Fibroblast of skin of left quadriceps (primary cell): ENCODE measurements around the gene STYXL2.

ENCODE experiments used
- DNase-seq, 2 experiments: peaks; one replicate each; pipeline ENCODE4 v3.0.0-alpha.2; 2013; ENCODE audit warnings: low read depth in 2 of 2

STYXL2 gene

DNA sequence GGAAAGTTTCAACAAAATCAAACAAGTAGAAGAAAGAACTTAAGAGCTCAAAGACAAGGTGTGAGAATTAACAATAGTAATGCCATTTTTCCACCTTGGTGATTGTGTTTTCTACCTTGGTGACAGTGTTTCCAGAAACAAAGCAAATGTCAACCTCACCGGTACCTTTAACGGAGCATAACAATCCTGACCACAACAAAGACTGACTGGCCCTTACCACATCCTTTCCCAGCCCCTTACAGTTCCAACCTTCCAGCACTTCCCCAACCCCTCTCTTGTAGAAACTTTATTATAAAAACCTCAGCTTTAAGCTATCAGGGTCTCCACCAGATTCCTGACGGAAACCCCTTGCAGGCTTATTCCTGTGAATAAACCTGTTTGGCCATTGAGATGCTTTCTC lies 16.7 kb downstream of the STYXL2 start:
- DNase-seq = no peak

DNA sequence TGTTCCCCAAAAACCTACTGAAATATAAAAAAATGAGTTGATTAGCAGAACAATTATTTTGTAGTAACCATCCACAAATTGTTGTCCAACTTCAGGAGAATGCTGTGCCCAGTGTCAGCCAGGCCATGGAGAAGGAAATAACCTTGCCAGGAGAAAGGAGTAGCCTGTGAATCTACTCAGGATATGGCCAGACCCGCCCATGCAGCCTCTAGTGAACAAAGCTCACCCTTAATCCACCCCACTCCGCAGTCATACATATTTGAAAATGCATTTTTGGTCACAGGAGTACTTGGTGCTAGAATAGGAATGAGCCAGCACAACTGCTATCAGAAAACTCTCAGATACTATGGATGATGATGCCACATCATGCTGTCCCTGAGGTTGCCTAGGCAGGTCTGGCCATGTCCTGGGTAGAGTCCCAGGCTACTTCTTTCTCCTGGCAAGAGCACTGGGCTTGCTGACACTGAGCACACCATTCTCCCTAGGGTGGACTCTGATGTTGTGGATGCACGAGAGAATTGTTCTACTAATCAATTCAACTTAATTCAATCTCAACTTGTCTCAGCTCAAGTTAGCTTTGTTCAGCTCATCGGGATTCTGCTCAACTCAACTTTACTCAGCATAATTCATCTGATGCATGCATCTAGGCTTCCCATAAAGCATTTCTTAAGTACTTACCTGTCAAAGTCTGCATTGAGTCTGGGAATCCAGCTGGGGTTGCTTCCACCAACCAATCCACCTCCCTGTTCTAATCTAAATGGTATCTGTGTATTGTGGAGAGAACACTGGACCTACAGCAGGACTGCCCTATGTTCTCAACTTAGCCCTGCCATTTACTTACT lies 18.2 kb downstream of the STYXL2 start:
- no peak for DNase-seq

DNA sequence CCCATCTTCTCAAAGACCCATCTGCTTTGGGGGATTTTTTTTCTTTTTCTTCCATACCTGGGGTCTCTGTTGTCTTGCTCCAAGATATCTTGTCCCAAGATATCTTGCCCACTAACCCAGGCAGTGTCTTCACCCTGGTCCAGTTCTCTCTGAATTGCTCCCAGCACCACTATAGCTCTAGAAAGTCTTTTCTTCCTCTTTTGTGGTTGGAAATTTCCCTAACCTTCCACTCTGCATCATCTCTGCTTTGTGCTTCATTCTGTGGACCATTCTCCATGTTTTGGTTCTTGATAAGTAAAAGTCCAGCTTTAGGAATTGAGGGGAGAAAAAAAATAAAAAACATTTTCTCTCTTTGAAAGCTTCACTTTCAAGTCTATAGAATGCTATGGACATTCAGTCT lies 20.9 kb downstream of the STYXL2 start:
- DNase-seq = no peak

DNA sequence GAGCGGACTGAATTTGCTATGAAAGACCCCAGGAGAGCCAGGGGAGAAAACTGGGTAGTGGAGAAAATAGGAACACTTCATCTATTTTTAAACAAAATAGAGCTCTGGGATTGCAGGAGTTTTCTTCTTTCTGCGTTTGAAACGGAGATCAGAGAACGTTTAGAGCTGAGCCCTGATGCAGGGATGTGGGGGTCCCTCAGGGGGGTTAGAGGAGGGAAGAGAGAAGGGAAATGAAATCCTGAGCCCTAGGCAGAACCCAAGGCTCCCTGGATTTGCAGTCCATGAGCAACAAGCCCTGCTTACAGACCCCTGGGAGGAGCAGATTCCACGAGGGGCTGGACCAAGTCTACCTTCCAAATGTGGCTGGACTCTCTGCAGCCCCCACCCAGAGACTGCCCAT lies 21.8 kb downstream of the STYXL2 start:
- DNase-seq = no peak

DNA sequence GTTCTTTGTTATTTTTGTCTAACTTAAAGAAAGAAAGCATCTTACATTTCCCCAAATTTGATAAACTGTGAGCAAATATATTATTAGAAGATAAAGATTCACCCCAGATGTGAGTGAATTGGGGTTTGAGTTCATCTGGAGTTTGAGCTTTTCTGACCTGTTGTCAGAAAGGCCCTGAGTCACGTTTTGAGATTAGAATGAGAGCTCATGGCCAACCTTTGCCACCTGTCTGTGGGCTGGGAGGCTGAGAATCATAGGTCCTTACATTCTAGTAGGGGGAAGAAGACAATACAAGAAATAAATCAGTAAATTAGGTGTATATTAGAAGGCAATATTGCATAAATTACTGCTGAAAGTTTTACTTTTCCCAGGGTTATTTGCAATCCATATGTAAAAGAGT lies 22.3 kb downstream of the STYXL2 start:
- no peak for DNase-seq

DNA sequence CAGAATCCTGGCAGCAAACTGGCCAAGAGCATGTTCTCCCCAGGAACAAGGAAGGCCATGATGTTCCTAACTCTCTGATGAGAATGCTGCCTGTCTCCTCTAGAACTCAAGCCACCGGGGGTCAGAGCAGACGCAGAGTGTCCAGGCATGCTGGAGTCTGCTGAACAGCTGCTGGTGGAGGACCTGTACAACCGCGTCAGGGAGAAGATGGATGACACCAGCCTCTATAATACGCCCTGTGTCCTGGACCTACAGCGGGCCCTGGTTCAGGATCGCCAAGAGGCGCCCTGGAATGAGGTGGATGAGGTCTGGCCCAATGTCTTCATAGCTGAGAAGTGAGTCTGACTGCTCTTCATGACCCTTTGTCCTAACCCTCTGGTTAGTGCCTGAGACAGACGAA lies 23.4 kb downstream of the STYXL2 start:
- DNase-seq = no peak

DNA sequence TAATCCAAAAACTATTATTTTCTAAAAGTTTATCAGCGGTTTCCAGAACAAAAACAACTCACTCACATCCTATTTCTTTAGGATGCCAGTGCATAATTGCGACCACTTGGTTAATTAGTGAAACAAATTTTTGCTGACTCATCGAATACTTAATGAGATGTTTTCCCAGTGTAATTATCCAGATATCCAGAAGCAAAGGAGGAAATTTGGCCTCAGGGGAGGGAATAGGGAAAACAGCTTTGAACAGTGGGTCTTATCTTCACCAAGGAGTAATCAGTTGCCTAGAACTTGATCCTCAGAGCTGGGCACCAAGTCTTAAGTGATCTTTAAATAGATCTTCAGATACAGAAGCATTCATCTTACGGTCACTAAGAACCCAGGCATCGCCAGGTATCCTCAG lies 24.3 kb downstream of the STYXL2 start:
- no peak for DNase-seq

DNA sequence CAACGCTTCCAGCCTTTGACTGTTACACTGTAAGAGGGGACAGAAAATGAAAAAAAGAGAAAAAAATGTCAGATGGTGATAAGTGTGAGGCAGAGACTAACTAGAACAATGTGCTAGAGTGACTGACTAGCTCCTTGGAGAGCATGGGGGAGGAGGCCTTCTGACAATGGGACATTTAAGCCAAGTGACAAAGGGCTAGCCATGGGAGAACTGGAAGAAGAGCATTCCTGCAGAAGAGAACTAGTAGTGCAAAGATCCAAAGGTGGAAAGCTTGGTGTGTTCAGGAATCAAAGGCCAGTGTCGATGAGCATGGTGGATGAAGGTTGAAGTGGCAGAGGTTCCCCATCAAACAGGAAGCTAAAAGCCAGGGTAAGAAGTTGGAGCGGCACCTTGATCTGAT lies 25.8 kb downstream of the STYXL2 start:
- DNase-seq = no peak

DNA sequence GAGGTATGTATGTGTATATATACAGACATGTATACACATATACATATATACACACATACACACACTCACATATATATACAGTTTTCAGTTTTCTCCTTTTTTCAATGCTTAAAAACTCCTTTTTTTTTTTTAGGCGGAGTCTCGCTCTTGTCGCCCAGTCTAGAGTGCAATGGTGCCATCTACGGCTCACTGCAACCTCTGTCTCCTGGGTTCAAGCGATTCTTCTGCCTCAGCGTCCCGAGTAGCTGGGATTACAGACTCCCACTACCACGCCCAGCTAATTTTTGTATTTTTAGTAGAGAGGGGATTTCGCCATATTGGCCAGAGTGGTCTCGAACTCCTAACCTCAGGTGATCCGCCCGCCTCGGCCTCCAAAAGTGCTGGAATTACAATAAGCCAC lies 27.0 kb downstream of the STYXL2 start:
- DNase-seq = no peak

DNA sequence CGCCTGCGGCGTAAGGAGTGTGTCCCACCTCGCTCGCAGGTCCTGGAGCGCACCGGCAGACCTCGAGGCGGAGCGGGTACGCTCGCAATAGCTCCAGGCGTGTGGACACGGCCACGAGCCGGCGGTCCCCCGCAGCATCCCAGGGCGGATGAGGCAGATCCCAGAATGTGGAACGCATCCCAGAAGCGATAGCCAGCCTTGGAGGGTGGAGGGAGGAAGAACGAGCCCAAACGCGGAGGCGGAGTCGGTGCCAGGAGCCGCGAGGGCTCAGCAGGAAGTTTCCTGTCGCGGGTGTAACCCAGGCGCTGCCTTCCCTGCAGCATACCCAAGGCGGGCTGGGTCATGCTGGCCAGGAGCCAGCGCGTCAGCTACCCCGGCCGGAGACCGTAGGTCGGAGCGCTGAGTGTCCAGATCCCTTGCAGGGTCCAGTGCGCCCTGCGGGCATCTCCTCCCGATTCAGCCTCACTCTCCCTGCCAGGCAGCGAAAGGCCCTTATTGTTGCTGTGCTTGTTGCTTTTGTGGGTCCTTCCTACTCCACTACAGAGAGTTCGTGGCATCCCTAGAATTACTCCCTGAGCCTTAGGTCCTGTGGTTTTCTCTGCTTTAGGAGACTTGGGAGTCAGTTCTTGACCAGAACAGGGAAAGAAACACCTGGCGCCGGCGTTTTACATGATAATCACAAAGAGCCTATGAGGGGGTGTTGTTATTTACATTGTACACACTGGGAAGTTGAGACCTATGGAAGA lies 27.7 kb downstream of the STYXL2 start:
- DNase-seq = no peak

DNA sequence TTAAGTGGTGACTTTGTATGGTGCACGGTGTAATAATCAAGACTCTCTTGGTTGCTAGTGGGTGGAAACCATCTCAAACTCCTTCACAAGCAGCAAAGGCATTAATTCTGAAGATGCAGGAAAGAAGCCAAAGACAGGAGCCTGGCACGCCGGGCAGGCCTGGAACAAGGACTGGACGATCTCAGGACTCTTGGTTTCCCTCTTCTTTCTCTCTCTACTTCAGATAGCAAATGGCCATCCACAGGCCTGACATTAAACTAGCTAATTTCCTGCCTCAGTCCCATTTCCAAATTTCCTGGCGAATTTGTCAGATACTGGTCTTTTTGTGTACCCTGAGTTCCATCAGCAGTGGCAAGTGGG lies 28.2 kb downstream of the STYXL2 start:
- DNase-seq = no peak

DNA sequence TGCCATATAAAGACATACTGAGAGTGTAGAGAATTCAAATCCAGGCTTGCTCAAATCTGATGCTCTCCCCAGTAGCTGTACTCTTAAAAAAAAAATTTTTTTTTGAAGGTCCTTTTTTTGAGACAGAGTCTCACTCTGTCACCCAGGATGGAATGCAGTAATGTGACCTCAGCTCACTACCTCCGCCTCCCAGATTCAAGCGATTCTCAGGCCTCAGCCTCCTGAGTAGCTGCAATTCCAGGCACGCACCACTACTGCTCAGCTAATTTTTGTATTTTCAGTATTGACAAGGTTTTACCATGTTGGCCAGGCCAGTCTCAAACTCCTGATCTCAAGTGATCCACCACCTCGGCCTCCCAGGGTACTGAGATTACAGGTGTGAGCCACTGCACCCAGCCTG lies 28.7 kb downstream of the STYXL2 start:
- DNase-seq = no peak

DNA sequence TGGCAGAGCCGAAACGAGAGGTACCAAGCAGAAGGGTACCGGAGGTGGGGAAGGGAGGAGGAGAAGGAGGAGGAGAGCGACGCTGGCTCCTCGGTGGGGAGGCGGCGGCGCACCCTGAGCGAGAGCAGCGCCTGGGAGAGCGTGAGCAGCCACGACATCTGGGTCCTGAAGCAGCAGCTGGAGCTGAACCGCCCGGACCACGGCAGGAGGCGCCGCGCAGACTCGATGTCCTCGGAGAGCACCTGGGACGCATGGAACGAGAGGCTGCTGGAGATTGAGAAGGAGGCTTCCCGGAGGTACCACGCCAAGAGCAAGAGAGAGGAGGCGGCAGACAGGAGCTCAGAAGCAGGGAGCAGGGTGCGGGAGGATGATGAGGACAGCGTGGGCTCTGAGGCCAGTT lies 32.4 kb downstream of the STYXL2 start:
- DNase-seq = no peak

DNA sequence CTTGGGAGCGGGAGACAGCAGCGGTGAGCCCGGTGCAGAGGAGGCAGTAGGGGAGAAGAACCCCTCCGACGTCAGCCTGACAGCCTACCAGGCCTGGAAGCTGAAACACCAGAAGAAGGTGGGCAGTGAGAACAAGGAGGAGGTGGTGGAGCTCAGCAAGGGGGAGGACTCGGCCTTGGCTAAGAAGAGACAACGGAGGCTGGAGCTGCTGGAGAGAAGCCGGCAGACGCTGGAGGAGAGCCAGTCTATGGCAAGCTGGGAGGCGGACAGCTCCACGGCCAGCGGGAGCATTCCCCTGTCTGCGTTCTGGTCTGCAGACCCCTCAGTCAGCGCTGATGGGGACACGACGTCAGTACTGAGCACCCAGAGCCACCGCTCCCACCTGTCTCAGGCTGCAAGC lies 32.9 kb downstream of the STYXL2 start:
- no peak for DNase-seq

DNA sequence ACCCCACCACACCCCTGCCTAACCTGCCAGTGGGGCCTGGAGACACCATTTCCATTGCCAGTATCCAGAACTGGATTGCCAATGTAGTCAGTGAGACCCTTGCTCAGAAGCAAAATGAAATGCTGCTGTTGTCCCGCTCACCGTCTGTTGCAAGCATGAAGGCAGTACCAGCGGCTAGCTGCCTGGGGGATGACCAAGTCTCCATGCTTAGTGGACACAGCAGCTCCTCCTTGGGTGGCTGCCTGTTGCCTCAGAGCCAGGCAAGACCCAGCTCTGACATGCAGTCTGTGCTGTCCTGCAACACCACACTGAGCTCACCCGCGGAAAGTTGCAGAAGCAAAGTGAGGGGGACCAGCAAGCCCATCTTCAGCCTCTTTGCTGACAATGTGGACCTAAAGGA lies 33.4 kb downstream of the STYXL2 start:
- no peak for DNase-seq

DNA sequence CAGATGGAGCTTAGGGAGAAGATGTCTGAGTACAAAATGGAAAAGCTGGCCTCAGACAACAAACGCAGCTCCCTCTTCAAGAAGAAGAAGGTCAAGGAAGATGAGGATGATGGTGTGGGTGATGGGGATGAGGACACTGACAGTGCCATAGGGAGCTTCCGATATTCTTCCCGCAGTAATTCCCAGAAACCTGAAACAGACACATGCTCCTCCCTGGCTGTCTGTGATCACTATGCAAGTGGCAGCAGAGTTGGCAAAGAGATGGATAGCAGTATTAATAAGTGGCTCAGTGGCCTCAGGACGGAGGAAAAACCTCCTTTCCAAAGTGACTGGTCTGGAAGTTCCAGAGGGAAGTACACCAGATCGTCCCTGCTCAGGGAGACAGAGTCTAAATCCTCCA lies 33.8 kb downstream of the STYXL2 start:
- DNase-seq = no peak

DNA sequence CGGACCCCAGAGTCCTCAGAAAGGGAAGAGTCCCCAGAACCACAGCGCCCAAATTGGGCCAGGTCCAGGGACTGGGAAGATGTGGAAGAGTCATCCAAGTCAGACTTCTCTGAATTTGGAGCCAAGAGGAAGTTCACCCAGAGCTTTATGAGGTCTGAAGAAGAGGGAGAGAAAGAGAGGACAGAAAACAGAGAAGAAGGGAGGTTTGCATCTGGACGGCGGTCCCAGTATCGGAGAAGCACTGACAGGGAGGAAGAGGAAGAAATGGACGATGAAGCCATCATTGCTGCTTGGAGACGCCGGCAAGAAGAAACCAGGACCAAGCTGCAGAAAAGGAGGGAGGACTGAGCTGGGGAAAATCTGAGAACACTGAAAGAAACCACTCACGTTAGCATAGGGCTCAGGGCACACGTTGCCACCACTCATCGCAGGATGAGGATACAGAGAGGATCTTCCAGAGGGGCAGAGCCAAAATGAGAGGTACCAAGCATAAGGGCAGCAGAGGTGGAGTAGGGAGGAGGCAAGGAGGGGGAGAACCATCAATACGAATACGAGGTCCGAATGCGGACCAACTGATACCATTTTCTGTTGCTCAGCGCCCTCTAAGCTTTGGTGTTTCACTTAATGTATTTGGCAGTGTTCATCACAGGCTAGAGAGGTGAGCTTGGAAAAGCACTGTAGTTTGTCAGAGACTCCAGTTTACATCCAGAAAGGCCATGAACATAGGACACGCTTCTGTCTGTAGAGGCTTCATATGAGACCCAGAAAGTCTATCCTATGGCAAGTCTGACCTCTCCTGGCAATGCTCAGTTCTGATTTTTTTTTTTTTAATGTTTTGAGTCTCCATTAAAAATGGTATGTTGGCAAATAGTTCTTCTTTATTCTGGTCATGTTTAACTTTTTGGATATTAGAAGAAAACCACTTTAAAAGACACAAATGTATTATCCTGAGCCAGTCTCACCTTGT lies 34.7 kb downstream of the STYXL2 start:
- no peak for DNase-seq

DNA sequence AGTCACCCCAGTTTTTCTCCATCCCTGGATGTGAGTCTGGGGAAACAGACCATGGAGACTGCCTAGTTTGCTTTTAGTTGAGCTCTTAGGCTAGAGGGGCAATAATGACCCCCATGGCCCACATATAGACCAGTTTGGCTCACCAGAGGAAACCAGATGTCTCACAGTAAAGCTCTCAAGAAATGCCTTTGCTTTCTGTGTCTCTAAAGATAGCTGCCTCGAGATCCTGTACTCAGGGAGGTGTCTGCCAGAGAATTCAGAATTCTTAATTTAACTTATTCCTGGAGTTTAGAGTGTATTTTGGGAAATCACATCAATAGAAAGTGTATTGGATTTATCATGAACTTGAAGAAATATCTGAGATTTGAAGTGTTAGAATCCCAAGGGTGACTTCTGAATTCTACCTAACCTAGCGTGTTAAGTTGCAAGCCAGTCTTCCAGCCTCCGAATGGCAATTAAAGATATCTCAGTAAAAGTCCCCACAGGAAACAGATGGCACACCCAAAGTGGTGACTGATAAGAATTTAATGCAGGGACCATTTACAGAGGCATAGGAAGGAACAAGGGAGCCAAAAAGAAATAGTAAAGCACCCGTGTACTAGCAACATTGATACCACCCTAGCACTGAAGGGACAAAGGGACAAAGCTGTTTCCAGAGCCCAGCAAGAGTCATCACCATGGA lies 37.1 kb downstream of the STYXL2 start:
- DNase-seq = no peak

DNA sequence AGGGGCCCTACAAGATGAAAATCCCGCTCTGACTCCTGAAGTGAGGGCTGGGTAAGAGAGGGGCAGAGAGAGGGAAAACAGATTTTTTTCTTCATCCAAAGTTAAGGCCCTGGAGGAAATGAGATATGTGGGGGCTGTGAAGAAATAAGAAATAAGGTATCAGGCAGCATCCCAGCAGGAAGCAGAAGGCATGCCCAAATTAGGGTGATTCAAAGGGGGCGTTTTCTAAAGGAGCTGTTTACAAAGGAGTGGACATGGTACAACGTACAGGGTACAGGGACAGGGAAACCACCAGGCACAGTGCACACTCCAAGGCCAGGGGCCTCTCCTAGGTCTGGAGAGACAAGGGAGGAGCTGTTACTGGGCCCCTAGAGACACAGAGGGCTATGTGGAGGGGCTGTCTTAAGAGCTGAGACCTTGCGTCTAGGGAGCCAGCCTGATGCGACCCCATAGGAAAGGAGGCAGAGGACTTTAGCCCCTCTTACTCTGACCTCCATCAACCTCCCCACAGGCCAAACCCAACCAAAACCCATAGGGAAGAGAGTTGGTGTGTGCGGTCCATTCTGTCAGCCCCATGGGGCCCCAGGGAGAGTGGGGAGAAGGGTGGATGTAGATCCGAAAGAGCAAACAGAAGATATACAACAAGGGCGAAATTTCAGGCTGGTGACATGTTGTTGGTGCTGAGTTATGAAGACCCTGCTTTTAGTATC lies 38.6 kb downstream of the STYXL2 start:
- no peak for DNase-seq

DNA sequence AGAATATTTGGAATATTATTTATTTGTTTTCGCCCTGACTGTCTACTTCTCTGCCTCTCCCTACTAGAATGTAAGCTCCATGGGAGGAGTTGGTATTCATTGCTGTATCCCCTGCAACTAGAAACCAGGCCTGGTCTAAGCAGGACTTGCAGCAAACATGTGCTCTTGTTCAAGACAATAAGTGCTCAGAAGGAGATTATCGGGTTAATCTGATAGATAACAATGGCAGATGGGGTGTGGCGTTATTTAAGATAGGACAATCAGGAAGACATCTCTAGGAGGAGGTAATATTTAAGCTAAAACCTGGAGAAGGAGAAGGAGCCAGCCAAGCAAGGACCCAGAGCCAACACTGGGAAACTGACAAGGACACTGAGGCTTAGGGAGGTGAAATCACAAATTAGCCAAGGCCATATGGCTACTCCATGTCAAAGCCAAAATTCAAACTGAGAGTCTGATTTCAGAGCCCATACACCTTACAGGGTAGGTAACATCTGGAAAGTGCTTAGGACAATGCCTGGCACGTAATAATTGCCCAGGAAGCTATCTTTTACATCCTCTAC lies 41.5 kb downstream of the STYXL2 start:
- DNase-seq = no peak

DNA sequence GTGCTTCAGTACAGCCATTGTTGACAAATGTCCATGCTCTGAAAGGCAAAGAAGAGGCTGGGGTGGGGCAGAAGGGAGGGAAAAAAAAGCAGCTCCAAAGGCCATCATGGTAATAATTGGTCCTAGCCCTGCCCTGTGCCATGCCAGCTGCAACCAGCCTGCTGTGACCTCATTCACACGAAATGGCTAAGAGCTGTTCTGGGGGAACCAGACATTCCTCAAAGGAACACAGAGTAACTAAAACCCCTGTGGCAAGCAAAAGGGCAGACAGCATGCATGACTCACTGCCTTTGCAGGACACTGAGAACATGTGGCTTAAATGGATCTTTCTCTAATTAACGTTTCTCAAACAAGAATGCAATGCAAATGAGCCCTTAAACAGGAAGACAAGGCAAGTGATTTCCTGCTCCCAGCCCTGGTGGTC lies 42.3 kb downstream of the STYXL2 start:
- DNase-seq = no peak
